Islet of Langerhans (tissue), 1 donor: ENCODE results near the gene HPS4.

ENCODE experiments used
- FAIRE-seq: peaks from one replicate; lab custom pipeline; 2011; peaks lifted over from hg19 to GRCh38; lab: Jason Lieb, UNC

Gene HPS4

DNA sequence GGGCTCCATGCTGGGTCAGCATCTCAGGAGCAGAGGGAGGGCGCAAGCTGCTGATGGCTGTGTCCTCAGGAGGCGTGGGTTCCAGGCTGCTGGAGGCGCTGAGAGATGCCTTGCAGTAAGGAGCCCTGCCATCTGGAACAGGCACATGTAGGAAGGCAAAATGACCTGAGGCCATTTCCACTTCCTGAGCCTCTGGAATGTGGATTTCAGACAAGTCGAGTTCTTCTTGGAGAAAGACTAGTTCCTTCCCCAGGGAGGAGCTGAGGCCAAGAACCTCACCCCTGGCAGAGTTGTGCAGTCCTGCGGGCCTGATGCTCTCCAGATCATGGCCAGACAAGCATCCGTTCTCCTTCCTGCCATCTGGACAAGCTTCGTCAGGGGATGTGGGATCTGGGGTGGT is 19.3 kb downstream of the HPS4 start:
- FAIRE-seq: no peak

GRCh38 chr22:26463688-26464087 is 19.9 kb downstream of the HPS4 start:
- FAIRE-seq: no peak

- no peak for FAIRE-seq
These were observed 20.4 kb downstream of the HPS4 start for GRCh38 chr22:26463101-26463661.

- no peak for FAIRE-seq
These were observed 20.9 kb downstream of the HPS4 start for GRCh38 chr22:26462641-26463040.

DNA sequence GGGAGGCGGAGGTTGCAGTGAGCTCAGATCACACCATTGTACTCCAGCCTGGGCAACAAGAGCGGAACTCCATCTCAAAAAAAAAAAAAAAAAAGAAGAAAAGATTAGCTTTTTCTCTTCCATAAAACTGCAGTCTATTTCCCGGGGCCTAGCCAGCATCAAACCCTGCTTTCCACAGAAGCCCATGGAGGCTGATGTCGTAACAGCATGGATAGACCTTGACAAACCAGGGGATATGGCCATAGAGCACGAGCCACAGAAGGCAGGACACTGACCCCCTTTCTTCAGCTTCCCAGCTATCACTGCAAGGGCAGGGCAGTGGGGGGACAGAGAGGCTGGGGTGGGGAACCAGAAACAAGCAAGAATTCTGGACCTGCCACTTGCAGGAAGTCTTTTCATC is 21.5 kb downstream of the HPS4 start:
- no peak for FAIRE-seq

GRCh38 chr22:26461188-26461810 is 22.3 kb downstream of the HPS4 start:
- no peak for FAIRE-seq

GRCh38 chr22:26460202-26460601 is 23.4 kb downstream of the HPS4 start:
- FAIRE-seq: no peak

- FAIRE-seq: no peak
These were observed 25.8 kb downstream of the HPS4 start for GRCh38 chr22:26457661-26458272.

GRCh38 chr22:26453812-26454500 is 29.6 kb downstream of the HPS4 start:
- no peak for FAIRE-seq

DNA sequence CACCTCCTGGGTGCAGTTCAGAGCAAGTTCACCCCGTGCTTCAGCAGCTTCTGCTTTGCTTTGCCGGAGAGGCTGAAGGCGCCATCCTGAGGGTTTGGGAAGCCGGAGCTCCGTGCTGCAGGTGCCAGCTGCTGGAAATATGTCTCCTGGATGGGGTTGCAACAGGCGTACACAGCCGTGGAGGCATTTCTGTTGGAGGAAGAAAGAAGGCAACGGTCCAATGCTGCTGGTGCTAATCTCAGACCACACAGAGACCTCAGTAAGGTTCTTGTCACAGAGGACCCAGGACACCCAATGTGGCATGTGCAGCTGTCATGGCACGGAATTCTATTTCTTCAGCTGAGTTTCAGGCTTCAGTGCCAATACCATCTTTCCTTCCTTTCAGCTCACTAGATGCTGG is 30.4 kb downstream of the HPS4 start:
- no peak for FAIRE-seq

DNA sequence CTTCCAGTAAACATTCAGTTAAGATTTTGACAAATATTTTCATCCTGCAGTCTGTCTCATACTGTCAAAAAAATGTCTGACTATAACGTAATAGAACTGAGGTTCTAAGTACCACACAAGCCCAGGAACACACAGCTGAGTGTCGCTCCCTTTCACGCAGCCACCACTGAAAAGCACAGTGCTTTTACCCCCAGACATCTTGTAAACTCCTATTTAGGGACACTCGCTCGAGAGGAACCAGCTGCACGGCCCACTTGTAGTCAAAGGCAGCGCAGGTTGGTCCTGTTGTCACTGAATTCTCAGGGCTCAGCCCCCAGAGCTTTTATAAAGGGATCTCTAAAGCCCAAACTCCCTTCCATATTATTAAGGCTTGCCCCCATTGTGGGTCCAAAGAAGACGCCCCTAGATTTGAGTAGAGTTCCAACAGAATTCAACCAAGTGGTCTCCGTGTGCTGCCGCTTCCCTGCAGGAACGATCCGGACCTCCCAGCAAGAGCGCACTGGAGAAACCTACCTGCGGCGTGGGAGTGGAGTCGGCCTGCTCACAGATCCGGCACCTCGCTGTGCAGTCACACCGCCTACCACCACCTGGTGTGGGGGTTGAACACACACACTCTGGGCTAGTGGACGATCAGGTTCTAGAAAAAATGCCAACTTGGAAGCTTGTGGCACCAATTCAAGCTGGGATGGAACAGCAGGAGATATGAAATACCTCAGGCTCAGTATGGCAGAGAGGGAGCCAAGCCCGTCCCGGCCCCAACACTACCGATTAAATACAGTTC is 31.2 kb downstream of the HPS4 start:
- no peak for FAIRE-seq

GRCh38 chr22:26450453-26451185 is 33.0 kb downstream of the HPS4 start:
- FAIRE-seq: no peak

GRCh38 chr22:26448941-26449340 is 34.6 kb downstream of the HPS4 start:
- FAIRE-seq: no peak

- FAIRE-seq: no peak
These were observed 35.2 kb downstream of the HPS4 start for GRCh38 chr22:26448334-26448733.

DNA sequence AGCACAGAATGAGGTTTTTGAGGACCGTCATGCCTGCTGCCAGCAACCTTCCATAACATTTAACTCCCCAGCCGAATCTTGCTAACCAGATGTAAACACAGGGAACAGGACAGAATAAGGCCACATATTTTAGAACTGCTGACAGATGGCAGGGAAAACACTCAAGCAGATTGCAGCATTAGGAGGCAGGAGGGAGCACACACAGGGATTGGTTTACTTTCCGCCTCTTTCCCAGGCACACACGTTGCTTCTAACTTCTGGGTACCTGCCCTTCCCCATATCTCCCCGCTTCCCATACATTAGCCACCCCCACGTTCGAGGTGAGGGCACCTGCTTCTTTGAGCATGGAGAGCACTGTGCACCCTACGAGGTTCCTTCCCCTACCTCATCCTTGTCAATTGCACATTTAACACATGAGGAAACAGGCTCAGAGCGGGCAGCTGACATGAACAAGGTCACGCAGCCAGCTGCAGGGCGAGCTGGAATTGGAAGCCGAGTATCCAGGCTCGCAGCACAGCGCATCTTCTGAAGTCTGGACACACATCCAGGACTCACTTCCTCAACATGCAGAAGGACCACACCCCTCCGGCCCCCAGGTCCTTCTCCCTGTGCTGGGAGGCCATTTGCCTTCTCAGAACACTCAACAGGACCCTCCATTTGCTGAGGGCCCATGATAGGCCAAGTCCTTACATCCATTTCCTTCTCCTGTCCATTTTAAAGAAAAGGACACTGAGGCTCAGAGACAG is 35.8 kb downstream of the HPS4 start:
- FAIRE-seq: no peak

DNA sequence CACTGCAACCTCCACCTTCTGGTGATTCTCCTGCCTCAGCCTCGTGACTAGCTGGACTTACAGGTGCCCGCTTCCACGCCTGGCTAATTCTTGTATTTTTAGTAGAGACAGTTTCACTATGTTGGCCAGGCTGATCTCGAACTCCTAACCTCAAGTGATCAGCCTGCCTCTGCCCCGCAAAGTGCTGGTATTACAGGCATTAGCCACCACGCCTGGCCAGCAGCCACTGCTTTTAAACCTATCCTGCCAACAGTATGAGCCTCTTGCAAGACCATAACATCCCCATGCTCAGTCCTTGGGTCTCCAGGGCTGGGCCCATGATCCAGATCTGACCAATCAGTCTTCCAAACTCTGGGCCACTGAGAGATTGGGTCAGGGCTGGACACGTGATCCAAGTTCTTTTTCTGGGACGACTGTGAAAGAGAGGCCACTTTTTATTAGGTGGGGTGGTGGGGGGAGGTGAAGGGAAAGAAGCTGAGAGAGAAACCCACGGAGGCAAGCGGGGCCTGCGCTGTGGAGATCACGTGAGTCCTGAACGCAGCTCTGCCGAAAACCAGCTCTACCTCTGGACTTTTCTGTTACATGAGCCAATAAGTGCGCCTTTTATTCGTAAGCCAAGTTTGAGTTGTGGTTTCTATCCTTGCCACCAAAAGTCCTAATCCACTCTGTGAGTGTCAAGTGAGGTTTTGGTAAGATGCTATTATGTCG is 36.6 kb downstream of the HPS4 start:
- FAIRE-seq: no peak

DNA sequence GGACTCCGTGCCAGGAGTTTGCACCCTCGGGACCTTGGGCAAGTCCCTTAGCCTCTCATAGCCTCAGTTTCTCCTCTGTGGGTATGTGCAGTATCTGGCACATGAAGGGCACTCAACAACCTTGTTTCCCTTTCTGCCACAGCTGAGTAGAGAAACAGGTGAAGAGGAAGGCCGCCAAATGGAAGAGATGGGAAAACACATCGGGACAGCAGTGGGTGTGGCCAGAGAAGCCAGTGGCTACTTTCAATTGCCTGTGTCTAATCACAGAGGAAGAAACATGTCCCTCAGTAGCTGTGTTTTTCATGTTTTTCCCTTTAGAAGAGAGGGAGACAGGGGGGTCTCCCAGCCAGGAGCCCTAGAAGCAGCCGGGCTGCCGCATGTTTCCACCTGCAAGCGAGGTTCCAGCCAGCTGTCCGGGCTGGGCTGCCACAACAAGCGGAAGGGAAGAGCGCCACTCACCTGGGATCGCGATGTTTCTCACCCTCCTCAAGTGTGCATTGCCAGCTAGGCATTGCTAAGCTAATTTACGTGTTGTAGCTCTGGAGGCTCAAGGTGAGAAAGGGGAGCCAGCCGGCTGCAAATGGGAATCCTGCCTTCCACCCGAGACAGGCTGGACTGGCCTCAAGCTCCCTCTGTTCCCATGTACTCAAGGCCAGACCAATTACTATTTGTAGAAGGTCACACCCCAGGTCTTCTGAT is 37.9 kb downstream of the HPS4 start:
- no peak for FAIRE-seq

- FAIRE-seq: peak; percentile 62
These were observed 38.8 kb downstream of the HPS4 start for GRCh38 chr22:26444777-26445176.

- no peak for FAIRE-seq
These were observed 39.5 kb downstream of the HPS4 start for GRCh38 chr22:26443901-26444690.
